Lower leg skin (tissue), 4 donors: ENCODE data around the gene HSPA12B. TPM values are rescaled to one million over a fixed set of nuclear protein-coding genes. Genes with fewer than 3 reads are reported as not detected.

ENCODE experiments used
- DNase-seq, 2 donors: peaks; one replicate each; pipeline ENCODE4 v3.0.0-alpha.2; 2019; ENCODE audit warnings: low spot score in 2 of 2
- H3K4me3 ChIP-seq: fragments of 200-600 bp; sonication (generic); 2 replicates; pipeline ENCODE4 v1.5.1; 2017; ENCODE audit warnings: mild to moderate bottlenecking, low read depth; ENCODE audit not compliant: poor library complexity, severe bottlenecking
- CTCF ChIP-seq, 3 donors: fragments of 450-650 bp; IDR thresholded peaks; one replicate each; pipeline ENCODE4 v1.5.1; 2016; ENCODE audit warnings: antibody characterized with exemption in 3 of 3, mild to moderate bottlenecking in 3 of 3, moderate library complexity in 2 of 3
- POLR2A ChIP-seq, 2 donors: fragments of 450-650 bp; IDR thresholded peaks; one replicate each; pipeline ENCODE4 v1.6.1; 2016 to 2017; ENCODE audit warnings: antibody characterized with exemption in 2 of 2, mild to moderate bottlenecking in 1 of 2, moderate library complexity in 1 of 2
- WGBS, 2 donors: methylation state at CpG; one replicate each; pipeline ENCODE4 v1.1.5; 2018; 5-methylcytosine and 5-hydroxymethylcytosine counted together
- intact Hi-C: fragments of 100-400 bp; cut with DNase I; formaldehyde crosslinking; loops from one replicate; pipeline ENCODE4 v1.15.0; 2023; ENCODE audit warnings: low total_unique reads
- total RNA-seq, 4 donors: library from RNA; depleted of rRNA; stranded (reverse); fragments of >200 nt; gene quantifications; one replicate each; pipeline ENCODE4 v1.1.0, GENCODE V29; 2016

The HSPA12B gene
- total RNA-seq, 4 donors from 2014 or later = 4.0 to 6.0 (median 5.7) TPM

- intact Hi-C loops = no loop called here
- TF ChIP-seq CTCF (IDR thresholded peaks at IDR 0.05) = no peak
- TF ChIP-seq POLR2A (IDR thresholded peaks at IDR 0.05) = no peak
- DNase-seq = peak; percentile 97 to 100
- WGBS, 2 donors = 1 to 2% methylated on average over 56 to 72 of the region's 80 CpGs
- peak within 1 kb of the TSS; percentile 70 for H3K4me3 ChIP-seq
Measured at GRCh38 chr20:3767427-3768341, 35.2 kb downstream of the HSPA12B start, which contains the start of gene ADISSP. ADISSP (minus strand) TSS chr20:3767753; CDS start chr20:3760100, 7,653 bp downstream.

GRCh38 chr20:3768342-3769130 is 36.1 kb downstream of the HSPA12B start:
- peak overlapping the region; percentile 69 for H3K4me3 ChIP-seq
- TF ChIP-seq POLR2A (IDR thresholded peaks at IDR 0.05) (no peak), CTCF (IDR thresholded peaks at IDR 0.05) (no peak)
- WGBS, 2 donors = 1 to 4% methylated on average over 19 to 33 of the region's 51 CpGs
- DNase-seq = peak; percentile 64 to 95
- intact Hi-C loops = no loop called here

- H3K4me3 ChIP-seq = no peak overlapping the region
- TF ChIP-seq CTCF (IDR thresholded peaks at IDR 0.05) (no peak), POLR2A (IDR thresholded peaks at IDR 0.05) (no peak)
- DNase-seq = no peak
- WGBS, 2 donors = 81 to 82% methylated on average over 7 of the region's 7 CpGs
- intact Hi-C loops = no loop called here
Measured at GRCh38 chr20:3771552-3772058, 39.1 kb downstream of the HSPA12B start.

- WGBS, 2 donors = 87 to 94% methylated on average over 4 of the region's 4 CpGs
- DNase-seq = no peak
- TF ChIP-seq CTCF (IDR thresholded peaks at IDR 0.05) = no peak
- intact Hi-C loops = no loop called here
- H3K4me3 ChIP-seq = no peak overlapping the region
Measured at GRCh38 chr20:3775457-3776108, 43.1 kb downstream of the HSPA12B start.

- no peak for DNase-seq
- 13 to 15% methylated on average over 10 to 16 of the region's 16 CpGs for WGBS, 2 donors
- TF ChIP-seq POLR2A (IDR thresholded peaks at IDR 0.05) = no peak
- TF ChIP-seq CTCF (IDR thresholded peaks at IDR 0.05) = no peak
- peak overlapping the region; percentile 24 for H3K4me3 ChIP-seq
- intact Hi-C loops = no loop called here
Measured at GRCh38 chr20:3777381-3777715, 44.9 kb downstream of the HSPA12B start.
